Ramos (cell line): Measurements from ENCODE around the gene POLR2C.

Experiments
- in situ Hi-C: fragments of 300-500 bp; cut with MboI; formaldehyde crosslinking; loops from one replicate; pipeline ENCODE4 v1.14.3; 2022; ENCODE audit warnings: low sequenced_read_pairs; ENCODE audit not compliant: unreplicated experiment

The POLR2C gene

GRCh38 chr16:57477531-57478202 lies 15.2 kb downstream of the POLR2C start:
- in situ Hi-C loops = no loop called here

- in situ Hi-C loops = no loop called here
Measured at GRCh38 chr16:57478396-57479204, 16.1 kb downstream of the POLR2C start.

GRCh38 chr16:57479205-57479975 lies 16.9 kb downstream of the POLR2C start:
- in situ Hi-C loops = no loop called here

DNA sequence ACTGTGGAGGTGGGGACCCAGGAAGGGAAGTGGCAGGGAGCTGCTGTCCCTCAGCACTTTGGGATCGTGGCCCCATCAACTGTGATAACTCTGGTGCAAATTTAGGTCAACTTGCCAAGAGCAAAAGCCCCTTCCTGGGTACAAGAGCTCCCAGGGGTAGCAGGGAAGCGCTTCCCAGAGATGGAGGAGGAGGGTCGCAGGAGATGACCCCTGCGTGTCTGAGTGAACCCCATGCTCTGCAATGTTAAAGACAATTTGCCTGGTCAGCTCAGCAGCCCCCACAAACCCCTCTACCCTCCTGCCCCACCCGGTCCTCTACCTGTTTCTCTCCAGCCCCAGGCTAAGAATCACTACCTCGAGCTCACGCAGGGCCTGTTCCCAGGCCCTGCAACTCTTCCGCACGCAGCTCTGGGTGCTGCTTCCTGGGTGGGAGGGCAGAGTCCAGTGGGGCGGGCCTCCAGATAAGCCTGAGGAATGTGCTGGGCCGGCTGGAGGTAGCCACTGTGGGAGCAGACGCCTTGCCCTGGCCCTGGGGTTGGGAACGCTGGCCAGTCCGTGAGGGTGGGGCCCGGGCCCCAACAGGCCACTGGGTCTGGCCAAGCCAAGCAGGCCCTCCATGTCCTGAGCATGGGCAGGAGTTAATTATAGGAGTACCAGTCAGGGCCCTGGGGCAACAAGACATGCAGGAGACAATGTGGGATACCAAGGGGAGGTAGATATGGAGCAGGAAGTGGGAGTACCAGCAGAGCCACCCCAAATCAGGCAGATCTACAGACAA lies 17.7 kb downstream of the POLR2C start:
- in situ Hi-C loops = no loop called here

- in situ Hi-C loops = no loop called here
Measured at GRCh38 chr16:57480754-57481230, 18.3 kb downstream of the POLR2C start.

- in situ Hi-C loops = no loop called here
Measured at GRCh38 chr16:57481421-57481820, 18.9 kb downstream of the POLR2C start.

DNA sequence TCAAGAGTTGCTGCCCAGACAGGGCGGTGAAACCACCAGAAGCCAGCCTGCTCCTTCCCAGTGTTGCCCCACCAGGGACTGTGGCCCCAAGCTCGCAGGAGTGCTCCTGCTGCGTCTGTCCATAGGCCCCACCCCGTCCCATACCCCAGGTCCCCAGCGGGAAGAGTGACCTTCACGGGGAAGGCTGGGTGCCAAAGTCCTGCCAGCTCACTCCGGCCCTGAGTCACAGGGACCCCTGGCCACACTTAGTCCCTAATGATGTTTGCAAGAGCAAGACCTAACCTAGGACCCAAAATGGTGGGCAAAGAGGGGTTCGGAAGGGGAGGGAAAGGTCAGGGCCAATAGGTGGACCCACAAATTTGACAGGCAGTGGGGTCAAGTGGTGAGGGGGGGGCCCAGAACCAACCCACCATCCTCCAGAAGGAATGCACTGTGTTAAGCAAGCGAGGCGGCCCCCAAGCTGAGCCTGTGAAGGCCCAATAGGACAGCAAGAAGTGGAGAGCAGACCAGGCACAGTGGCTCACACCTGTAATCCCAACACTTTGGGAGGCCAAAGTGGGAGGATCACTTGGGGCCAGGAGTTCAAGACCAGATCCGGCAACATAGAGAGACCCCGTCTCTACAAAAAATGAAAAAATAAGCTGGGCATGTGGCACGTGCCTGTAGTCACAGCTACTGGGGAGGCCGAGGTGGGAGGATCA lies 20.5 kb downstream of the POLR2C start:
- in situ Hi-C loops = no loop called here

DNA sequence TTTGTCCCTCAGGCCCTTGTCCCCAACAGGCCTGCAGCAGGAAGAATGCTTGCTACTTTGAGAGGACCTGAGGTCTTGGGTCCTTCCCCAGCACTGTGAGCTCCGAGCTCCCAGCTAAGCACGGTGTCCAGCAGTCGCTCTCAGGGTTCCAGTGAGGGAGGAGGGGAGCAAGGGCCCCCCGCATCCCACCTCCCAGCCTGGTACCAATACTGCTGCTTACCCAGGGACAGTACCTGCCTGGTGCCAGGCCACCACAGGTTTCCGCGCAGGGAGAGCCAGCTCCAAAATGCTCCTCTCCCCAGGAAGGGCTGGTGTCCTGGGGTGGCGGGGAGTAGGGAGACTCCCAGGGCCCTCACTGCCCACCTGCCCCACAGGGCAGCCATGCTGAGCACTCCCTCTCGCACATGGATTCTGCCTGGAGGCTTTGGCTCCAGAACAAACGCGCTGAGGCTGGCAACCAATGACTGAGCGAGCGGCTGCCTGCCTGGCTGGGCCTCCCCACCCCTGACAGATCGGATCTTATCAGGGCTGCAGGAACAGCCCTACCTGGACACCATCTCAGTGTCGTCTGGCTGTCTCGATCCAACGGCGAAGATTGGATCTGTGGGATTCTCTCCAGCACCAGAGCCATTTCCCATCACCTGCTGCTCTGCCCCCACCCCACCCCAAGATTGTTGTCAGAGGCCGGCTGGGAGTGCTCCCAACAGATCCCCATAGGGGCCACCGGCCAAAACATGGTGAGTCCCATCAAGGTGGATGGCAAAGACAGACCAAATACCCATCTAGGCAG lies 21.4 kb downstream of the POLR2C start:
- in situ Hi-C loops = no loop called here

DNA sequence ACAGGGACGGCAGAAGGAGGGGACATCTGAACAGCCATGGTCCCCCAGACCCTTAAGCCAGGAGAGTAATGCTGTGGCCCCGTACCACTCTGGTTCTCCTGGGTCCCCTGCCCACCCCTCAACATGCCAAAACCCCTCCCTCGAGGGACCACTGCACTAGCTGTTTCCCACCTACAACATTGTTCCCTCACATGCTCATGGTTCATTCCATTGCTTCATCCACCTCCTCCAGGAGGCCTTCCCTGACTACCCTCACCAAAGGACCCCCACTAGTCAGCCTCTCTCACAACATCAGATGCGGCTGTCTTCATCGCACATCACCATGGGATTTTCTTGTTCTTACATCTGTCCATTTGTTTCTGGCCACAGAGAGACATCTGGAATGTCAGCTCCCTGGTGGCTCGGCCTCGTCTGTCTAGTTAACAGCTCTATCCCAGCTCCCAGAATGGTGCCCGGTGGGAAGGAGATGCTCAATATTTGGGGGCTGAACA lies 22.1 kb downstream of the POLR2C start:
- in situ Hi-C loops = no loop called here

DNA sequence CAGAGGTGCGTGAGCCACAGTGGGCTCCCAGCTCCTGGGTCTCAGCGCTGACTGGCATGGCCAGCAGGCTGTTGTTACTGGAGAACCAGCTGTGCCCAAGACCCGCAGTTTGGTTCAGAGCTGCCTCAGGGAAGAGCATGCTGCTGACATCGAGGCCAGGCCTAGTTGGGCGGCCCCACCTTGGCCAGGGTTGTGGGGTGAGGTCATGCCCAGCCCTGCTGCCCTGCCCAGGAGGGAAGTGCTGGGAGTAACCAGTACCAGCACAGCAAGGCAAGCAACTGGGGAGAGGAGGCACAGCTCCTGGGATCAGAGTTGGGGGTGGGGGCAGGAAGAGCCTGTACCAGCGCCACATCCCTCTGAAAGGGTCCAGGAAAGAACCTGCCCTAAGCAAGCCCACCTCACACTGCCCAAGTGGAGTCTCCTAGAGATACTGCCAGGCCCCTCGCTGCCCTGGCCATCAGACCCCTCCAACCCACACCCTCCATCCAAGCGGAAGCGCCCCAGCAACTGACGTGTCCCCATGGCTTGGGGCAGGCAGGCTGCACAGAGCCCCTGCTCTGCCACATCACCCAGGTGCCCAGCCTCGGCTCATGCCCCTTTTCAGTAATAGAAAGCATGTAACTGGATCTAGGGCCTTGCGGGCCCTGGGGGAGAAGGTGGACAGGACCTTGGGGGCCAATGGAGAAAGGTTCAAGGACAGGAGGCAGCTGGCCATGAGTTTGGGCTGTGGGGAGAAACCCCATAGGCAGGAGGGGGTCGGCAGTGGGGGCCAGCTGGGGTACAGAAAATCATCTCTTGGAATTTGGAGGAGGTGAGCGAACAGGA lies 22.8 kb downstream of the POLR2C start:
- in situ Hi-C loops = no loop called here

- in situ Hi-C loops = no loop called here
Measured at GRCh38 chr16:57485916-57486857, 23.7 kb downstream of the POLR2C start, which contains the start of gene DOK4. Gene DOK4, minus strand, starts transcription at chr16:57486493. Its CDS starts 6,986 bp downstream, at chr16:57479507.

DNA sequence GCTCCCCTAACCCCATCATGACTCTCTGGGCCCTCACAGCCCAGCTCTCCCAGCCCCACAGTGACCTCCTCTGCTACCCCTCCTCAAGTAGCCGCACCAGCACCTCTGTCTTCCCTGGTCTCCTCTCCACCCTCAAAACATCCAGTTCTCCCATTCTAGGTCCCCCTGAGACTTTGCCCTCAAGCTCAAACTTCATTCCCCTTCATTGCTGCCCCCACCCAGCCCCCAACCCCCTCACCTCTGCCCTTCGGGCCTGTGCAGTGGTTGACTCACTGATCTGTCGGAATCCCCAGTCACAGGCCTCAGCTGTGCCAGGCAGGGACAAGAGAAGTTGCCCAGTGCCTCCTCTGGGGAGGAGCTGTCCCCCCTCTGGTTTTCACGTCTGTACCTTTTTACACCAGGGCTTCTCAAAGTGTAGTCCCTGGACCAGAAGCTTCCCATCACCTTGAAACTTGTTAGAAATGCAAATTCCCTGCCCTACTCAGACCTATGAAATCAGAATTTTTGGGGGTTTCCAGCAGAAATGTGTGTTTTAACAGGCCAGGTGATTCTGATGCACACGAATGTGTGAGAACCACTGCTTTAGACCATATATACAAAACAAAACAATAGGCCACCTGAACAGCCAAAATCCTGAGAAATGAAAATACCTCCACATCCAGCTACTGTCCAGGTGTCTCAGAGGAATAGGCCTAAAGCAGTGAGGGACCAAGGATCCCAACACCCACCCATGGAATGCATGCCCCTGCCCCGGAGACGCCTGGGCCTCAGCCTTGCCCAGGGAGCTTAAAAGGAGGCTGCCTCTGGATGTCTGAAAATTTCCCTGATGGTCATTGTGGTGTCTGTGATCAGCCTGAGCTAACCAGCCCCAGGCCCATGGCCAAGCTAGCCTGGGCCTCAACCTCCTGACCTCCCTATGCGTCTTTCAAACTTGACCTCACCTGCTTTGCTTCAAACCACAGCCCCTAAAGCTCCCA lies 24.7 kb downstream of the POLR2C start:
- in situ Hi-C loops = no loop called here

- in situ Hi-C loops = no loop called here
Measured at GRCh38 chr16:57489229-57489628, 26.8 kb downstream of the POLR2C start.

- in situ Hi-C loops = no loop called here
Measured at GRCh38 chr16:57493767-57494166, 31.3 kb downstream of the POLR2C start.

DNA sequence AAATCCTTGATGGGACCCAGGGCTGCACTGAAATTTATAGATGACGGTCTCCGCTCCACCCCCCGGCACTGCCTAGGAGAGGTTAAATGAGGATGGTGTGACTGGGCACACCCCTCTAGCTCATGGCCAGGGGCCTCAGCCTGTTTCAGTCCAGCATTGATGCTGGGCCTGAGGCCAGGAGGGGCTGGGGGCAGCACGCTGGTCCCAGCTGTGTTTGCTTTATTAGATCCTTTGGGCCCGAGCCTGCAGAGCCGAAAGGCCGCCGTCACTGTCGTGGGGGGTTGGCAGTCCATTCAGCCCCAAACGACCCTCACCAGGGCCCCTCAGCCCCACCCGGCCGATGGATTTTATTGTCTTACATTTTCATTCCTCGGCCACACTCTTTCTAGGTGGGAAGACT lies 34.6 kb downstream of the POLR2C start:
- in situ Hi-C loops = no loop called here
